Osteocyte (in vitro differentiated cells): Measurements from ENCODE around the gene STK32A. TPM values are rescaled to one million over a fixed set of nuclear protein-coding genes. Genes with fewer than 3 reads are reported as not detected.
A peak's percentile ranks its signal among the peaks of the same experiment; 100 is the strongest.

Experiments
- DNase-seq: peaks from one replicate; pipeline ENCODE4 v3.0.0; 2021; ENCODE audit warnings: mixed read lengths; ENCODE audit not compliant: unreplicated experiment; ENCODE audit errors: extremely low spot score
- H3K27ac Mint-ChIP-seq: one replicate; pipeline ENCODE4 v1.8.0; 2021; ENCODE audit warnings: mild to moderate bottlenecking, mixed read lengths; ENCODE audit not compliant: unreplicated experiment
- H3K27me3 Mint-ChIP-seq: one replicate; pipeline ENCODE4 v1.8.0; 2021; ENCODE audit warnings: mixed read lengths; ENCODE audit not compliant: unreplicated experiment
- H3K36me3 Mint-ChIP-seq: one replicate; pipeline ENCODE4 v1.8.0; 2021; ENCODE audit warnings: mixed read lengths; ENCODE audit not compliant: unreplicated experiment
- H3K4me1 Mint-ChIP-seq: one replicate; pipeline ENCODE4 v1.8.0; 2021; ENCODE audit warnings: mixed read lengths; ENCODE audit not compliant: unreplicated experiment
- H3K4me3 Mint-ChIP-seq: one replicate; pipeline ENCODE4 v1.8.0; 2021; ENCODE audit warnings: mild to moderate bottlenecking, moderate library complexity, mixed read lengths; ENCODE audit not compliant: unreplicated experiment
- H3K9me3 Mint-ChIP-seq: one replicate; pipeline ENCODE4 v1.8.0; 2021; ENCODE audit warnings: mixed read lengths; ENCODE audit not compliant: unreplicated experiment
- total RNA-seq: library from RNA; stranded (reverse); gene quantifications from 2 replicates; pipeline ENCODE4 v1.2.1, GENCODE V29; 2021
- TF ChIP-seq, protein P1 (sequence below): fragments of 200-600 bp; sonication (generic); IDR thresholded peaks from 2 replicates; pipeline ENCODE4 v1.5.0; 2021; ENCODE audit warnings: antibody characterized with exemption, mild to moderate bottlenecking, moderate library complexity

STK32A gene
- total RNA-seq, 1 donor from 2014 or later: not detected

- Mint-ChIP-seq H3K36me3 (peaks cover 21% of the 10 kb centered on the region), H3K27me3 (no peaks in the 10 kb centered on the region), H3K9me3 (no peaks in the 10 kb centered on the region), H3K4me1 (peaks cover 40% of the 10 kb centered on the region), H3K4me3 (no peak overlapping the region), H3K27ac (peak overlapping the region; percentile 87)
- no peak for DNase-seq
- TF ChIP-seq, protein P1, sequence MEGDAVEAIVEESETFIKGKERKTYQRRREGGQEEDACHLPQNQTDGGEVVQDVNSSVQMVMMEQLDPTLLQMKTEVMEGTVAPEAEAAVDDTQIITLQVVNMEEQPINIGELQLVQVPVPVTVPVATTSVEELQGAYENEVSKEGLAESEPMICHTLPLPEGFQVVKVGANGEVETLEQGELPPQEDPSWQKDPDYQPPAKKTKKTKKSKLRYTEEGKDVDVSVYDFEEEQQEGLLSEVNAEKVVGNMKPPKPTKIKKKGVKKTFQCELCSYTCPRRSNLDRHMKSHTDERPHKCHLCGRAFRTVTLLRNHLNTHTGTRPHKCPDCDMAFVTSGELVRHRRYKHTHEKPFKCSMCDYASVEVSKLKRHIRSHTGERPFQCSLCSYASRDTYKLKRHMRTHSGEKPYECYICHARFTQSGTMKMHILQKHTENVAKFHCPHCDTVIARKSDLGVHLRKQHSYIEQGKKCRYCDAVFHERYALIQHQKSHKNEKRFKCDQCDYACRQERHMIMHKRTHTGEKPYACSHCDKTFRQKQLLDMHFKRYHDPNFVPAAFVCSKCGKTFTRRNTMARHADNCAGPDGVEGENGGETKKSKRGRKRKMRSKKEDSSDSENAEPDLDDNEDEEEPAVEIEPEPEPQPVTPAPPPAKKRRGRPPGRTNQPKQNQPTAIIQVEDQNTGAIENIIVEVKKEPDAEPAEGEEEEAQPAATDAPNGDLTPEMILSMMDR: no peak
These were observed 172.4 kb downstream of the STK32A start for GRCh38 chr5:147407094-147407681.

DNA sequence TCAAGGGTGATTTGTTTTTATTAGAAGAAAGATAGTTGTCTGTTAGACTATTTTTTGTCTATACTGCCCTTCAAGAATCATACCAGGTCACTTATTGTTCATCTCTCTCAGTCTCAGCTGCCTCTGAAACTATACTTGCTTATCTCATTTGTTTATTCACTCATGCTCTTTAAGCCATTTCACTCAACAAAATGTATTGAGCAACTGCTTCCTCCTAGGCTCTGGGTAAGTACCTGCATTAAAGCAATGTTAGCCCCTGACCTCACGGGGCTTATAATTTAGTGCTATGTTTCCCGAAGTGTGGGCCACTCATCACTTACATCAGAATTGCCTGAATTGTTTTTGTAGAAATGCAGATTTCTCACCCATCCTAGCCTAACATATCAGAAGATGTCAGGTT lies 174.2 kb downstream of the STK32A start:
- no peak for DNase-seq
- TF ChIP-seq, protein P1: no peak
- Mint-ChIP-seq H3K4me3 (no peak overlapping the region), H3K9me3 (no peaks in the 10 kb centered on the region), H3K27ac (no peak overlapping the region), H3K36me3 (peaks cover 20% of the 10 kb centered on the region), H3K27me3 (no peaks in the 10 kb centered on the region), H3K4me1 (peaks cover 32% of the 10 kb centered on the region)

- DNase-seq: no peak
- Mint-ChIP-seq H3K27me3 (no peaks in the 10 kb centered on the region), H3K36me3 (peaks cover 30% of the 10 kb centered on the region), H3K27ac (no peak overlapping the region), H3K4me1 (peaks cover 23% of the 10 kb centered on the region), H3K4me3 (no peak overlapping the region), H3K9me3 (no peaks in the 10 kb centered on the region)
- TF ChIP-seq, protein P1: no peak
These were observed 175.9 kb downstream of the STK32A start for GRCh38 chr5:147410496-147411358.

DNA sequence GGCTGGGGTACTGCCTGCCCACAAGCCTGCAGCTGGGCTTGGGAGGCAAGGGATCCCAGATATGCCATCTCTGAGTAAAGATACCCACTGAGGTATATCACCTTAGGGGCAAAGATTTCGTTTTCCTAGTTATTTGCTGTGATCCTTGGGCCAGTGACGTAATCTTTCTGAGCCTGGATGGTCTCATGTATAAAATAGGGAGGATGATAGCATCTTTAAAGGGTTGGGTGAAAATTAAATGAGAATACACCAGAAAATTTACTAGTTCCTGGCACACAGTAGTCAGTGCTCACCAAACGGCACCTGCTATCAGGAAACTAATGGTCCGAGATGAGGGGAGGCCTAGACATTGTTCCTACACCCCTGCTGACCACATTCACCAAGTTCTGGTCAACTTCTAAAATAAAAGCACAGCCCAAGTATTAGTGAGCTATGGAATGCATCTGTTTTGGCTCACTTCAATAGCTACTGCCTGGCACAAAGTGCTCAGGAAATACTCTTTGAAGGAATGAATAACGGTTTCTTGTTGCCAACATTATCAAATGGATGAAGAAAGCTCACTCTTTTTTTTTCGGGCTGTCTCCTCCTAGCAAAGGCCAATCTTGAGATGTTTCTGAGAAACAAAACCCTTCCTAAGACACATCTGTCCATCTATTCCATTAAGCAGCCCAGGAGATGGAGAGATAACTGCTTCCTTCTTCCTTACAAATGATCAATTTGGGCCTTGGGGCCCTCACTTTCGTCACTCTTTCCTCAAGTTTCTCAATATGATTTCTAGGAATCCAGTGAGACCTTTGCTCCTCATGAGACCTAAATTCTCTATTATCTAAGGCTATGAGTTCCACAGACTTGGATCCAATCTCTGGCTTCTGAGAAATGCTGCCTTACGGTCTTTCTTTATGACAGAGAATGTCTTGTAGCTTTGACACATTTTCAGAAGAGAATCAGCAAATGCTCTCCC lies 176.8 kb downstream of the STK32A start:
- Mint-ChIP-seq H3K9me3 (no peaks in the 10 kb centered on the region), H3K27me3 (no peaks in the 10 kb centered on the region), H3K27ac (no peak overlapping the region), H3K36me3 (peaks cover 28% of the 10 kb centered on the region), H3K4me1 (peaks cover 17% of the 10 kb centered on the region), H3K4me3 (no peak overlapping the region)
- TF ChIP-seq, protein P1: no peak
- DNase-seq: no peak
